ENCODE measurements around the gene PPP3R1.
"Not testable (repeated sequence)": the region's sequence is repeated elsewhere in the genome, so short reads cannot be mapped to it uniquely, and the experiment has no call there.

PPP3R1 gene

GRCh38 chr2:68185541-68186164 lies 66.7 kb downstream of the PPP3R1 start:
- DNase-seq, result peak; percentile 25 to 43 (median 32)

- DNase-seq, result no peak
Observed at GRCh38 chr2:68182902-68183301, 69.4 kb downstream of the PPP3R1 start.

- DNase-seq, result no peak
Observed at GRCh38 chr2:68178954-68179627, 73.2 kb downstream of the PPP3R1 start.

GRCh38 chr2:68178432-68178831 lies 73.9 kb downstream of the PPP3R1 start:
- DNase-seq, result no peak

GRCh38 chr2:68177541-68177940 lies 74.8 kb downstream of the PPP3R1 start:
- DNase-seq, result no peak

- no peak for DNase-seq
Observed at GRCh38 chr2:68176657-68177056, 75.7 kb downstream of the PPP3R1 start.

GRCh38 chr2:68175210-68175609 lies 77.1 kb downstream of the PPP3R1 start:
- not testable (repeated sequence) for DNase-seq

GRCh38 chr2:68172990-68173700 lies 79.2 kb downstream of the PPP3R1 start:
- no peak for DNase-seq

- DNase-seq, result no peak
Observed at GRCh38 chr2:68172521-68172920, 79.8 kb downstream of the PPP3R1 start.

- no peak for DNase-seq
Observed at GRCh38 chr2:68171684-68172083, 80.6 kb downstream of the PPP3R1 start.

- no peak for DNase-seq
Observed at GRCh38 chr2:68171146-68171545, 81.2 kb downstream of the PPP3R1 start.

- DNase-seq, result no peak
Observed at GRCh38 chr2:68169308-68169707, 83.0 kb downstream of the PPP3R1 start.

- no peak for DNase-seq
Observed at GRCh38 chr2:68167186-68167585, 85.1 kb downstream of the PPP3R1 start.

- no peak for DNase-seq
Observed at GRCh38 chr2:68163641-68164040, 88.7 kb downstream of the PPP3R1 start.

- DNase-seq, result no peak
Observed at GRCh38 chr2:68158134-68158447, 94.2 kb downstream of the PPP3R1 start.

GRCh38 chr2:68157402-68158133 lies 94.8 kb downstream of the PPP3R1 start, which contains the start of gene PNO1:
Gene PNO1 (plus strand): TSS chr2:68157888. CDS start chr2:68157935, 47 bp downstream.
- peak; percentile 90 to 95 (median 94) for DNase-seq

GRCh38 chr2:68157002-68157401 lies 95.3 kb downstream of the PPP3R1 start:
- peak in 1 of 4 experiments; percentile 52 for DNase-seq

GRCh38 chr2:68156419-68156818 lies 95.9 kb downstream of the PPP3R1 start:
- no peak for DNase-seq

- no peak for DNase-seq
Observed at GRCh38 chr2:68155618-68156017, 96.7 kb downstream of the PPP3R1 start.

- DNase-seq, result no peak
Observed at GRCh38 chr2:68152681-68153347, 99.5 kb downstream of the PPP3R1 start.

GRCh38 chr2:68151037-68151436 lies 101.3 kb downstream of the PPP3R1 start:
- DNase-seq, result no peak

- no peak for DNase-seq
Observed at GRCh38 chr2:68141875-68142274, 110.5 kb downstream of the PPP3R1 start.
